Dedifferentiated amniotic fluid mesenchymal stem cell (primary cell): ENCODE measurements around the gene GLYATL1B.
"Not testable (repeated sequence)": the region's sequence is repeated elsewhere in the genome, so short reads cannot be mapped to it uniquely, and the experiment has no call there.

Source experiments
- DNase-seq: peaks from one replicate; pipeline ENCODE4 v3.0.0-alpha.2; 2016; ENCODE audit errors: extremely low spot score

Gene GLYATL1B

DNA sequence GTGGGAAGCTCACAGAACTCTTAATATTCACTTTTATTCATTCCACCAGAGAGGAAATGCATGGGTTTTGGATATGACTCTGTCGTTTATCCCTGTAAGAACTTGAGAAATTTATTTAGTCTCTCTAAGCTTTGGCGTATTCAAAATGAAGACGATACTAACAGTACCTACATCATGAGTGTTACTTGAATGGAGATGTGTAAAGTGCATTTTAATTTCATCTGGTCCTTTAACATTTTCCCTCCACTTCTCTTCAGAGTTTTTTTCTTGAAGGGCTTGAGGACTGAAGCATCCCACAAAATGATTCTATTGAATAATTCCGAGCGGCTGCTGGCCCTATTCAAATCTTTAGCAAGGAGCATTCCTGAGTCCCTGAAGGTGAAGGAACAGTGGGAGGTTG is at the start of gene GLYATL1B:
Gene GLYATL1B (plus strand): TSS at position 301 of the 400 bp plus-strand sequence. CDS start 0 bp downstream, at position 301.
- DNase-seq, result not testable (repeated sequence)

DNA sequence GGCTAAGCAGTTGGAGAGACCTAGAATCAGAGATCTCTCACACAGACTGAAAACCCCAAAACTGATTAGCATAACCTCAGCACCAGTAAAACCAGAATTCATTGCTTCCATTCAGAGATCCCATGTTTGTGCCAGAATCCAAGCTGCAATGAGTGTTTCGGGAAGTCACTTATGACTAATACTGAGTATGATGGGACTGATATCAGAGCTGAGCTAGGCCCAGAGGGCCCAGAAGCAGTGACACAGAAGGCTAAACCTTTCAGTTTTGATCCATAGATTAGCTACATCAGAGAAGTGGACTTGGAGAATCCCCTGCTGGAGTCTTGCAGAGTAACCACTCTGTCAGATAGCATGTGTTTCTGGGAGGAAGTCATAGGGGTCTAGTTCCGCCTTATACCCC is 49.6 kb upstream of the GLYATL1B start:
- not testable (repeated sequence) for DNase-seq

GRCh38 chr11:59037434-59037833 is 48.7 kb upstream of the GLYATL1B start:
- not testable (repeated sequence) for DNase-seq

DNA sequence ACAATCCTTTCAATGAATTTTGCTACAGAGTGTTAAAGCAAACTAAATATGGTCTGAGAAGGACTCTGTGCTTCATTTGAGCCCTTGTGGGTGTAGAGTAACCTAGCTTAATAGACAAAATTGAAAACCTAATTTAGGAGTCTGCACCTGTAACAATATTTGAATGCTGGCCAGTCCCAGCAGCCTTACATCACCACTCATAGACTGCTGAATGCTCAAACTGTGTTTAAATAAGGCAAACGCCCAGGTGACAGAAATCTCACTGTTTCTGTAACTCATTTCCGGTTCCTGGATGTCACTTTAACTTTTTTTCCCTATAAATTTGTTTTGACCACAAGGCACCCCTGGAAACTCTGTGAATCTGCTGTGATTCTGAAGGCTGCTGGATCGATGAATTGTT is 45.5 kb upstream of the GLYATL1B start:
- no peak for DNase-seq

GRCh38 chr11:59051383-59051782 is 34.7 kb upstream of the GLYATL1B start:
- DNase-seq, result not testable (repeated sequence)

- DNase-seq, result not testable (repeated sequence)
Measured at GRCh38 chr11:59052355-59052754, 33.8 kb upstream of the GLYATL1B start.

DNA sequence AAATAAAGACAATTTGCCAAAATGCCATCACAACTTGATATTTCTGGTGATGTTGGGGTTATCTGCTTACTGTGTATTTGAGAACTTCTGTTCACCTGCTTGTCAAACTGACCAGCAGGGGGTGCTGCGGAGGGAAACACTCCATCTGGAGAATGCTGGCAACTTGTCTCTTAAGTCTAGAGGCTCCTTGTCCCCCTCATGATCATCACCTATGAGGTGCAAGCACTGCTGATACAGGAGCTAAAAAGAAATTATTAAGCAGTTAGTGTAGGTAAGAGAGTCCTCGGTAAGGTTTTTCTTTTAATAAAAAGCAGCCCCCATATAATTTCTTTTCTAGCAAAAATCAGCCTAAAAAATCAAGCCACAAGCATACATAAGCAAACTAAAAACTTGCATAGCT is 32.7 kb upstream of the GLYATL1B start:
- no peak for DNase-seq

DNA sequence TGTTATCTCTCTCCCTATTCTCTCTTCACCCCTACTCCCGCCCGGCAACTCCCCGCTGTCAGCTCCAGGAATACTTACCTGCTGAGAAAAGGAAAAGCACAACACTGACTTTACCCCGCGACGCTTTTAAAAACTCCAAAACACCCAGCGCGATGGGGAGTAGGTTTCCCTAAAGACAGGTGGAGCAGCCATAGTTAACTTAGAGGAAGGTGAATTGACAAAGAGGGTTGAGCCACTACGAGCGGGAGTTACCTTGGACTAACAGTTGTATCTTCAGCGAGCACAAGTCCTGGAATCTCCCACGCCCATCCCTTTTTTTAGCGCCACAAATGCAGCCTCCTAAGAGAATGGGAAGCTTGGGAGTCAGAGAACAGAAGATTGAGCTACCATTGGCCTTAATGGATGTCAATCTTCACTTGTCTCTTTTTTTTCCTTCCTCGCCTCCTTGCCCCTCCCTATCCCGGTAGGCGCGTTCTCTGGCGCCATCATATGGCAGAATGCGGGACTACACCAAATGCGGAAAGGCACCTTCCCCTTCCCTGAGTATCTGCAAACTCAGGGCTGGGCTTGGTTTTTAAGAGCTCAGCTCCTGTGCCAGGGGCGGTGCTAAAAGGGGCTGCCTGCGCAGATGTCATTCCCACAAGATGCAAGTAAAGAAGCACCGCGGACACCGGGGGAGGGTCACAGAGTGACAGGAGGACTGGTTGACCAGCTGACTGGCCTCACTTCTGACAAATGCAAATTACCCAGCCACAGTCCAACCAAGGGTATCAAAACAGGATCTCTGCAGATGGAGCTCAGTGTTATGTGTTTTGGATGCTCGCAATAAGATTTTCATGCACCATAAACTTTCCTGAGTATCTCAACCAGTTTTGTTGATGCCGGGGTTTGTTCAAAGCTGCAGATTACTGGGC is 27.7 kb upstream of the GLYATL1B start:
- peak; percentile 27 for DNase-seq

DNA sequence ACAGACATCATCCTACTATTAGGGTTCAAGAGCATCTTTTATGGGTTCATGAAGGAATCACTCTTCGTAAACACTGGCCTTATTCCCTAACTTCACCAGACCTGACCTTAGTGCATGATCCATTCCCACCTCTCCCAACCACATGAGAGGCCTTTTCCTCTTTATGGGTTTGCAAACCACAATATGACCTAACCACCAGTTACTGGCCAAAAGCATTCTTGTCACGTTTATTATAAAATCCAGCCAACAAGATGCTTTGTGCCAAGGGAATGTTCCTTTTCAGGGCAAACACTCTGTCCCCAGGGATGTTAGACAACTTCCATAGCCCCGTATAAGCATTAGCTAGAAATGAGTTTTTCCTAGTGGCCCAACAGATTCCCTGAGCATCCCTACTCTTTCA is 26.0 kb upstream of the GLYATL1B start:
- DNase-seq, result not testable (repeated sequence)

DNA sequence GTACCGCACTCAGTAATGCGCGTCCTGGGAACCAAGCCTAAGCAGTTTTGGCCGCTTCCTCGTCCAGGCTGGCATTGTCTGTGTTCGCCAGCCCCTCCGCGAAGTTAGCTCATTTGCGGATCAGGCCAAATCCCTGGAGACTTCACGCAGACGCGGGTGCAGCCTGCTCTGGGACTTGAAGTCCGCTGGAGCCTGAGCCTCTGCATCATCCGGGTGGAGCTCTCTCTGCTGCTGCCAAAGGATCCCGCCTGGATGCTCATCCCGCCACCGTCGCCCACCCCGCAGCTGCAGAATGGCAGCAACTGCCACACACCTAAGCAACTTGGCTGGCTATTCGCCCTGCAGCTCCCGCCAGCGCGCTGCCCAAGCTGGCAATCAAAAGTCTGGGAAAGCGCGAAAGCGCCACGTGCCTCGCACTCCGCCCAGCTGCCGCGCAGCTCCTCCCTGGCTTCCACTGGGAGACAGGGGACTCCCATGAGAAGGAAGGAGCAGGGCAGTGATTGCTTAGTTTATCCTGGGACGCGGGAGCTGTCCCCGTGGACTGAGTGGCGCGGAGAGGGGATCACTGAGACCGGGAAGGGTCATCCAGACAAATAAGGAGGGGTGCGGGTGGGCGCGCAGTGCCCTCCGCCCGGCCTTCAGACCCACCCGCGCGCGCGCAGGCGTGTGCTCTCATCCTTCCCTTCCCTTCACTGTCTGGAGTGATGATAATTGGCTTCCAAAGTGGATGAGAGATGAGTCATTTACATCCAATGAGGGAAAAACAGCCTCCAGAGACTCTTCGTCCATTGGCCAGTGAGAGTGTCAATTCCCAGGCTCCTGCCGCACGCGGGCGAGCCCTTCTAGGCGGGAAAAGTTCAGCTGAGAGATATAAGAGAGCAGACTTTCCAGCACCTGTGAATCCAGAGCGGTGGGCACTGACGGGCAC is 23.2 kb upstream of the GLYATL1B start:
- DNase-seq, result no peak

DNA sequence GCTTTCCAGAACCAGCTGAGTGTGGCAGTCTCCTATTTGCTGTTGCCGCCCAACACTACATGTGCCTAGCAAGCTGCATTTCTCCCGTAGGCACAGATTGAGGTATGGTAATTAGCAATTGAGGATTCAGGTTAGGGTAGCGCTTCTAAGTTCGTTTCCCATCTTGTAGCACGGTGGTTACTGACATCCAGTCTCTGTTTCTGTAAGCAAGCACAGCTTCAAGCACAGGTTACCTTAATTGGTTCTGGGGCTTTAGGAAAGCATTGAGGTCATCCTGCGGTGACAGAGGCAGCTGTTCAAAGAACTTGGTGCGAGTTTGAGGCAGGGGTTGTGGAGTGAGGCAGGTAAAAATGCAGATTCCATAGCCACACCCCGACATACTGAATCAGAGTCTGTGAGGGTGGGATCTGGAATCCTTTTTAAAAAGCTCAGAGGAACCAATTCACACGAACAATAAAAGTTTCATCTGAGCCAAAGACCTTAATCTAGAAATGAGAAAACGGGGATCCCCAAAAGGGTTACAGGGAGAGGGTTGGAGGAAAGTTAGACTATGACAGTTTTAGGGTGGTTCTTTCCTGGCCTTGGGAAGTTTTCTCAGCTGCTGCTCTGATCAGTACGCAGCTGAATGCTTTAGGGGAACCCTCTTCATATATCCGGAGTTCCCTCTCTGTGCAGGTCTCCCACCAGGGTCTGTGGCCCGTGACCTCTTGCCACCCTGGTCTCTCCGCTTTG is 21.9 kb upstream of the GLYATL1B start:
- DNase-seq, result not testable (repeated sequence)

GRCh38 chr11:59069087-59069486 is 17.0 kb upstream of the GLYATL1B start:
- DNase-seq, result no peak

DNA sequence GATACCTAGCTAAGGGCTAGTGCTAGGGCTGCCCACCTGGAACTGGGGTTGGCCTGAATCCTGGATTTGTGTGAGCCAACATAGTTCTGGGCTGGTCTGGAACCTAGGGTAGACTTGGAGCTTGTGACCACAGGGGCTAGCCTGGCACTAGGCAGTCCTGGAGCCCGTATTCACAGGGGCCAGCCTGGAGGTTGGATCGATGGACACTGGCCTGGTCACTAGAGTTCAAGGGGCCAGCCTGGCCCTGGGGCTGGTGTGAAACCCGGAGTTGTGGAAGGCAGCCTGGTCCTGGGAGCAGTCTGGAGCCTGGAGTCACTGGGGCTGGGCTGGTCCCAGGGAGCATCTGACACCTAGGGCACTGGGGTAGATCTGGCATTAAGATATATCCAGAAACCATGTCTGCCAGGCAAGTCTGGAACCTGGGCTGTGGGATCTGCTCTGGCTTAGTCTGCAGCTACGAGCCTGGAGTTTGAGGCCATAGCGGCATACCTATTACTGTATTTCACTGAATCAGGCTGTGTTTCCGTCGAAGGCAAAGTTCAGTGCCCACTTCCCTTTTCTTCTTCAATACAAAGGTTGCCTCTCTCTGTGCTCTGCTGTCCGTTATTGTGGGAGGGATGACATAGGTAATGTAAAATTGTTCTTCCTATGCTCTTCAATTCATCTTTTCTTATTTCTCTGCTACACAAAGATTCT is 9.1 kb upstream of the GLYATL1B start:
- DNase-seq, result no peak

GRCh38 chr11:59078435-59078834 is 7.7 kb upstream of the GLYATL1B start:
- DNase-seq, result no peak

DNA sequence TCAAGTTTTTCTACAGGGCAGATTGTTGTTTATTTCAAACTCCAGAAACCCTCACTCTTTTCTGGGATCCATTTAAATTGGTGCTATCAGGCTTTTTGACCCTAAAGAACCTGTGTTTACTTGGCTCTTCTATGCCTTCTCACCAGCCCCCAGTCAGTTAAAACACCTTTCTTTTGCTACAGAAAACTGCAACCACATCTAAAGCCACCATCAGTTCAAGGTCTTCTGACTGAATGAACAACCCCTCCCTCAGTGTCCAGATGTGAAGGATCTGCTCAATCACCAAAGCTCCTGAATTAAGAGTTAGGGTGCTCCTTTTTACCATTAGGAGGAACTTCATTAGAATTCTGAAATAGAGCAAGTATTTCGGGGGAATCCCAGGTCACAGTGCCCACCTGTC is 7.0 kb upstream of the GLYATL1B start:
- DNase-seq, result no peak

GRCh38 chr11:59080421-59080820 is 5.7 kb upstream of the GLYATL1B start:
- DNase-seq, result not testable (repeated sequence)

DNA sequence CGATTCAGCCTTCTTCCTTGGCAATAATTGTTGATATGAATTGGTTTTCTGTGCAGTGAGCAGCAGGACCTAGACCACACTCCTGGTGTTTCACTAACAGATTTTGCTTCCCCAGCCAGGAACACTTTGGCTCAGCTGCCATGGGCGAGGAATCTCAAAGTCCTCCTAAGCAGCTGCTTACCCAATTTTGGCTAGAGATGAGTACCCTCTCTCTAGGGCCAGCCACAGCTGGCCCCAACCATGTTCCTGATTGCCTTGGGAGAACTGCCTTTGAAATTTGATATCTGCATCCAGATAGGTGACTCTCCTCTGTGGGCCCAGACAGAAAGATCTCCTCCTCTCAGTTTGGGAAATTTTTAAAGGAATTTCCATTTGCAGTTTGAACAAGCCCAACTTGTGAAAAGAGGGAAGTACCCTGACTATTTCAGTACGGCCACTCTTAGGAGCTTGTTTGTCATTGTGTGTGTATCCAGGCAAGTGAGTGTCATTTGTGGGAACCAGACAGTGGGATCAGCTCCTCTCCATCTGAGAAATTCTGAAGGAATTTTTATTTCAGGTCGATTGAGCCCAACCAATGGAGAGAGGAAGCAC is 4.6 kb upstream of the GLYATL1B start:
- not testable (repeated sequence) for DNase-seq

GRCh38 chr11:59088162-59088561 is 2.1 kb downstream of the GLYATL1B start:
- DNase-seq, result no peak

GRCh38 chr11:59093576-59093975 is 7.5 kb downstream of the GLYATL1B start:
- not testable (repeated sequence) for DNase-seq

DNA sequence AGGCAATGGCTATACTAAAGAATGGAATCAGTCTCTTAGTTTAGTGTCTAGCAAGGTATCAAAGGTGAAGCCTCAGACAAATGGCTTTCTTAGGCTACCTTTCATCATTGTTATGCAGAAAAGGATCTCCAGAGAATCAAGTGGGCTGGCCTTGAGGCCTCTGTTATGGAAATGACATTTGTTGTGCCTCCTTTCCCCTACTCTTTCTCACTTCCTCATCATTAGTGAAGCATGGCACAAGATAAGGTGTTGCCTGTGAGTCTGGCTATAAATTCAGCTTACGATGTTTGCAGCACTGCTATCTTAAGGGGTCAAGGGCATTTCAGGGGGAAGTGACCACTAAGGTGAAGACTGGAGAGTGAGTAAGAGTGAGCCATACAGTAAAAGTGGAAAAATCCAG is 9.1 kb downstream of the GLYATL1B start:
- not testable (repeated sequence) for DNase-seq
